Subcutaneous adipose tissue (tissue), 4 donors: ENCODE results near the gene COL21A1. TPM values are rescaled to one million over a fixed set of nuclear protein-coding genes. Genes with fewer than 3 reads are reported as not detected.

Experiments
- CTCF ChIP-seq: fragments of 450-650 bp; IDR thresholded peaks from one replicate; pipeline ENCODE4 v1.5.1; 2016; ENCODE audit warnings: low read depth, mild to moderate bottlenecking, control low read depth, antibody characterized with exemption, moderate library complexity
- total RNA-seq, 4 donors: library from RNA; depleted of rRNA; stranded (reverse); fragments of >200 nt; gene quantifications; one replicate each; pipeline ENCODE4 v1.1.0, GENCODE V29; 2016

COL21A1 gene
- total RNA-seq, 4 donors from 2014 or later: 1.1 to 28.3 (median 2.0) TPM

GRCh38 chr6:56109149-56109548, 138.2 kb downstream of the COL21A1 start:
- TF ChIP-seq CTCF: no peak

- TF ChIP-seq CTCF: no peak
Measured at GRCh38 chr6:56106231-56106630, 141.1 kb downstream of the COL21A1 start.

- no peak for TF ChIP-seq CTCF
Measured at GRCh38 chr6:56104591-56104990, 142.8 kb downstream of the COL21A1 start.

GRCh38 chr6:56102216-56102615, 145.2 kb downstream of the COL21A1 start:
- no peak for TF ChIP-seq CTCF

- no peak for TF ChIP-seq CTCF
Measured at GRCh38 chr6:56101141-56101553, 146.2 kb downstream of the COL21A1 start.

GRCh38 chr6:56096946-56097621, 150.3 kb downstream of the COL21A1 start:
- TF ChIP-seq CTCF: no peak

- TF ChIP-seq CTCF: no peak
Measured at GRCh38 chr6:56096541-56096940, 150.8 kb downstream of the COL21A1 start.
